K562 (cell line): ENCODE measurements around the gene NR2F1. TPM values are rescaled to one million over a fixed set of nuclear protein-coding genes. Genes with fewer than 3 reads are reported as not detected.

Experiments used
- ATAC-seq: fragments of 200-7000 bp; cut with Tn5 transposase; 3 replicates; pipeline ENCODE4 v1.9.1; 2020; ENCODE audit warnings: moderate library complexity
- BruUV-seq: library from RNA; stranded (reverse); fragments of 400-500 nt; replicated peaks from 2 replicates; lab custom pipeline; 2021; lab: Mats Ljungman, UMichigan
- CTCF ChIA-PET: fragments of 300-600 bp; formaldehyde crosslinking; extraction: SDS; loops from one replicate; lab custom pipeline; 2021; ENCODE audit warnings: low intra/inter-chr PET ratio; lab: Yijun Ruan, JAX
- POLR2A ChIA-PET: fragments of 300-600, 350-650 bp; sonication (Branson Sonifier 250); formaldehyde crosslinking; extraction: SDS; loops from one replicate; lab custom pipeline; 2021; ENCODE audit warnings: antibody characterized with exemption, inconsistent platforms; lab: Yijun Ruan, JAX
- DNase-seq, 4 experiments: peaks; one replicate each; pipeline versions ENCODE4 v3.0.0 to v3.0.0-alpha.2; 2011 to 2018; ENCODE audit warnings: low spot score in 3 of 4, mixed read lengths in 3 of 4; ENCODE audit errors: extremely low read depth in 1 of 4
- FAIRE-seq: peaks from 2 replicates; lab custom pipeline; 2011; peaks lifted over from hg19 to GRCh38; lab: Jason Lieb, UNC
- H2AFZ ChIP-seq: 2 replicates; pipeline ENCODE4 v1.6.0; 2011; ENCODE audit warnings: low read depth, low read length, control low read depth, inconsistent platforms
- H3K27ac ChIP-seq: fragments of 200-600 bp; 3 replicates; pipeline ENCODE4 v1.8.0; 2011; ENCODE audit warnings: low read depth, mild to moderate bottlenecking, control low read depth, inconsistent platforms, low read length, moderate library complexity, mixed read lengths; ENCODE audit errors: extremely low read depth
- H3K27me3 ChIP-seq, 2 experiments: fragments of 300-600 bp in 1 of 2; 2 replicates in 1 of 2; 3 replicates in 1 of 2; pipeline versions ENCODE4 v1.6.0 to v1.8.0; 2011; ENCODE audit warnings: inconsistent platforms in 2 of 2, low read length in 2 of 2, mild to moderate bottlenecking in 1 of 2, mixed read lengths in 1 of 2, moderate library complexity in 1 of 2; ENCODE audit not compliant: control insufficient read depth in 2 of 2, insufficient read depth in 2 of 2
- H3K36me3 ChIP-seq: fragments of 300-600 bp; 3 replicates; pipeline ENCODE4 v1.8.0; 2011; ENCODE audit warnings: mild to moderate bottlenecking, low read length, inconsistent platforms; ENCODE audit not compliant: control insufficient read depth, insufficient read depth
- H3K4me1 ChIP-seq, 2 experiments: fragments of 200-600 bp in 1 of 2; replicated peaks in 1 of 2; 2 replicates in 1 of 2; 3 replicates in 1 of 2; pipeline versions ENCODE4 v1.5.1 to v1.8.0; 2011; ENCODE audit warnings: inconsistent platforms in 2 of 2, low read length in 2 of 2, mild to moderate bottlenecking in 1 of 2, mixed read lengths in 1 of 2, moderate library complexity in 1 of 2; ENCODE audit not compliant: control insufficient read depth in 2 of 2, insufficient read depth in 2 of 2
- H3K4me2 ChIP-seq: 2 replicates; pipeline ENCODE4 v1.6.1; 2011; ENCODE audit warnings: low read length, control low read depth, inconsistent platforms, mixed read lengths; ENCODE audit not compliant: insufficient read depth
- H3K4me3 ChIP-seq: fragments of 200-600 bp; sonication (generic), shearing (Covaris generic); 2 replicates; pipeline ENCODE4 v1.5.1; 2016; ENCODE audit warnings: control low read depth, inconsistent platforms
- H3K79me2 ChIP-seq: fragments of 200-600 bp; 3 replicates; pipeline ENCODE4 v1.8.0; 2011; ENCODE audit warnings: low read length, inconsistent platforms; ENCODE audit not compliant: control insufficient read depth, insufficient read depth
- H3K9ac ChIP-seq, 2 experiments: 2 replicates each; pipeline versions ENCODE4 v1.6.0 to v1.6.1; 2011; ENCODE audit warnings: low read depth in 2 of 2, low read length in 2 of 2, control low read depth in 1 of 2, inconsistent platforms in 1 of 2, mild to moderate bottlenecking in 1 of 2, mixed read lengths in 1 of 2; ENCODE audit not compliant: insufficient read depth in 1 of 2
- H3K9me1 ChIP-seq: one replicate; pipeline ENCODE4 v1.6.0; 2011; ENCODE audit warnings: inconsistent platforms, mild to moderate bottlenecking, low read length, moderate library complexity; ENCODE audit not compliant: control insufficient read depth, insufficient read depth
- H3K9me3 ChIP-seq: replicated peaks from 2 replicates; pipeline ENCODE4 v1.5.1; 2011; ENCODE audit warnings: low read depth, low read length, inconsistent platforms; ENCODE audit not compliant: control insufficient read depth, insufficient read depth
- H4K20me1 ChIP-seq: replicated peaks from 2 replicates; pipeline ENCODE4 v1.6.1; 2011; ENCODE audit warnings: low read length, inconsistent platforms, mixed read lengths; ENCODE audit not compliant: control insufficient read depth, insufficient read depth
- ADNP ChIP-seq: fragments of 200-800 bp; sonication (Bioruptor generic); IDR thresholded peaks from 2 replicates; pipeline ENCODE4 v1.6.1; 2016; ENCODE audit warnings: missing genetic modification characterization, missing compliant biosample characterization
- CREM ChIP-seq: IDR thresholded peaks from 2 replicates; pipeline ENCODE4 v1.6.1; 2014; ENCODE audit warnings: antibody characterized with exemption, low read depth
- FOXA3 ChIP-seq, 2 experiments: fragments of 450-650 bp in 1 of 2; sonication (generic) in 1 of 2; formaldehyde crosslinking; IDR thresholded peaks in 1 of 2; conservative IDR thresholded peaks in 1 of 2; 2 replicates each; pipeline versions ENCODE4 v1.4.0 to v1.8.0; 2020 to 2022; ENCODE audit warnings: mild to moderate bottlenecking in 2 of 2, missing genetic modification reagents in 1 of 2
- SIX5 ChIP-seq, 2 experiments: IDR thresholded peaks; 2 replicates each; pipeline ENCODE4 v1.6.1; 2011; ENCODE audit warnings: low read length in 2 of 2, borderline replicate concordance in 1 of 2, low read depth in 1 of 2, mild to moderate bottlenecking in 1 of 2, moderate library complexity in 1 of 2; ENCODE audit not compliant: insufficient read depth in 1 of 2
- TSC22D4 ChIP-seq: fragments of 450-650 bp; IDR thresholded peaks from 2 replicates; pipeline ENCODE4 v1.6.1; 2016; ENCODE audit warnings: missing genetic modification characterization, missing biosample characterization, control low read depth
- ZNF282 ChIP-seq: sonication (generic); formaldehyde crosslinking; IDR thresholded peaks from 2 replicates; pipeline ENCODE4 v1.8.1; 2023; ENCODE audit warnings: missing genetic modification reagents
- WGBS: fragments of 100-300 bp; shearing (Covaris generic); methylation state at CpG from one replicate; pipeline ENCODE4 v1.1.6; 2016; ENCODE audit warnings: low coverage, mixed read lengths; ENCODE audit not compliant: insufficient coverage; ENCODE audit errors: missing lambda C conversion rate; 5-methylcytosine and 5-hydroxymethylcytosine counted together
- in situ Hi-C: fragments of 300-500 bp; cut with MboI; formaldehyde crosslinking; loops from 4 replicates; pipeline ENCODE4 v1.15.0; 2018; ENCODE audit warnings: inconsistent platforms, mixed read lengths
- intact Hi-C: fragments of 100-400 bp; cut with micrococcal nuclease; formaldehyde crosslinking; loops from 2 replicates; pipeline ENCODE4 v1.14.2; 2022
- polyA plus RNA-seq, 8 experiments: library from polyadenylated mRNA; depleted of rRNA in 4 of 8; stranded (reverse) in 5 of 8; unstranded in 3 of 8; fragments of >200 nt; fragmentation: Nextera tagmentation in 2 of 8; fragmentation: Illumina TruSeq in 1 of 8; extraction: Ambion mirVana in 2 of 8; extraction: Trizol in 1 of 8; gene quantifications; 2 replicates each; pipeline versions ENCODE4 v1.2.1 to v1.2.3, GENCODE V29; 2011 to 2014; ENCODE audit warnings: inconsistent platforms in 1 of 8, missing spikeins in 1 of 8
- total RNA-seq, 7 experiments: library from RNA; depleted of rRNA in 6 of 7; stranded (reverse); fragments of >200 nt in 6 of 7; fragmentation: Illumina TruSeq in 2 of 7; extraction: Trizol in 2 of 7; gene quantifications; 2 replicates each; pipeline versions ENCODE4 v1.2.1 to v1.2.3, GENCODE V29; 2011 to 2021; ENCODE audit warnings: low replicate concordance in 1 of 7
- TF ChIP-seq, protein P1 (sequence below): fragments of 450-650 bp; IDR thresholded peaks from 2 replicates; pipeline ENCODE4 v1.6.1; 2018; ENCODE audit warnings: mild to moderate bottlenecking, low read depth; ENCODE audit not compliant: partially characterized antibody
- TF ChIP-seq, protein P2 (sequence below), 2 experiments: fragments of 150-350 bp in 1 of 2; IDR thresholded peaks; 2 replicates each; pipeline ENCODE4 v1.6.1; 2012 to 2016; ENCODE audit warnings: low read depth in 2 of 2, low read length in 2 of 2, mild to moderate bottlenecking in 1 of 2, moderate library complexity in 1 of 2
- TF ChIP-seq, protein P3 (sequence below): sonication (generic); formaldehyde crosslinking; IDR thresholded peaks from 2 replicates; pipeline ENCODE4 v1.8.0; 2022; ENCODE audit warnings: missing genetic modification reagents, mild to moderate bottlenecking, borderline replicate concordance

NR2F1 gene
- total and polyA plus RNA-seq, 9 of the 15 experiments (the other 6 are each of a cell fraction or from before 2014, with no cell fraction given) = 0.18 TPM; not detected in 8

DNA sequence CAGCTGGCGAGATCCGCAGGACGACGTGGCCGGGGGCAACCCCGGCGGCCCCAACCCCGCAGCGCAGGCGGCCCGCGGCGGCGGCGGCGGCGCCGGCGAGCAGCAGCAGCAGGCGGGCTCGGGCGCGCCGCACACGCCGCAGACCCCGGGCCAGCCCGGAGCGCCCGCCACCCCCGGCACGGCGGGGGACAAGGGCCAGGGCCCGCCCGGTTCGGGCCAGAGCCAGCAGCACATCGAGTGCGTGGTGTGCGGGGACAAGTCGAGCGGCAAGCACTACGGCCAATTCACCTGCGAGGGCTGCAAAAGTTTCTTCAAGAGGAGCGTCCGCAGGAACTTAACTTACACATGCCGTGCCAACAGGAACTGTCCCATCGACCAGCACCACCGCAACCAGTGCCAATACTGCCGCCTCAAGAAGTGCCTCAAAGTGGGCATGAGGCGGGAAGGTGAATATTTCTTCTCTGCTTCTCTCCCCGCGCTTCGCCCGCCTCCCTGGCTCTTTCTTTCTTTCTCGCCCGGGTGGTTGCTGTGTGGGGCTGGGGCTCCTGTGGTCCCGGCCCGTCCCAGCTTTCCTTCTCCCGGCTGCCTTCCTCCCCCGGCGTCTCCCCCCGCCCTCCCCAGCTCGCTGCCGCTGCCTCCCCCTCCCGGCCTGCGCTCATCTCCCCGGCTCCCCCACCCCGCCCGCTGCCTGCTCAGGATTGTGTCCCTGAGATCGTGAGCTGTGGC lies 2.2 kb downstream of the NR2F1 start:
- H3K9ac ChIP-seq = no peak overlapping the region
- CTCF ChIA-PET = no interaction called here
- TF ChIP-seq, protein P1, sequence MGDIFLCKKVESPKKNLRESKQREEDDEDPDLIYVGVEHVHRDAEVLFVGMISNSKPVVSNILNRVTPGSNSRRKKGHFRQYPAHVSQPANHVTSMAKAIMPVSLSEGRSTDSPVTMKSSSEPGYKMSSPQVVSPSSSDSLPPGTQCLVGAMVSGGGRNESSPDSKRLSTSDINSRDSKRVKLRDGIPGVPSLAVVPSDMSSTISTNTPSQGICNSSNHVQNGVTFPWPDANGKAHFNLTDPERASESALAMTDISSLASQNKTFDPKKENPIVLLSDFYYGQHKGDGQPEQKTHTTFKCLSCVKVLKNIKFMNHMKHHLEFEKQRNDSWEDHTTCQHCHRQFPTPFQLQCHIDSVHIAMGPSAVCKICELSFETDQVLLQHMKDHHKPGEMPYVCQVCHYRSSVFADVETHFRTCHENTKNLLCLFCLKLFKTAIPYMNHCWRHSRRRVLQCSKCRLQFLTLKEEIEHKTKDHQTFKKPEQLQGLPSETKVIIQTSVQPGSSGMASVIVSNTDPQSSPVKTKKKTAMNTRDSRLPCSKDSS = no peak
- TF ChIP-seq ZNF282 (CRISPR knock-in tag) (no peak), ADNP (tag) (no peak), TSC22D4 (tag) (no peak), CREM (no peak), SIX5 (IDR thresholded peaks at IDR 0.05; ENCODE audit: borderline replicate concordance in 1 of 2, insufficient read depth in 1 of 2, low read depth in 1 of 2, low read length in 2 of 2) (no peak), FOXA3 (CRISPR knock-in tag; conservative IDR thresholded peaks at IDR 0.05 in 1 of 2, IDR thresholded peaks at IDR 0.05 in 1 of 2) (no peak)
- TF ChIP-seq, protein P2, sequence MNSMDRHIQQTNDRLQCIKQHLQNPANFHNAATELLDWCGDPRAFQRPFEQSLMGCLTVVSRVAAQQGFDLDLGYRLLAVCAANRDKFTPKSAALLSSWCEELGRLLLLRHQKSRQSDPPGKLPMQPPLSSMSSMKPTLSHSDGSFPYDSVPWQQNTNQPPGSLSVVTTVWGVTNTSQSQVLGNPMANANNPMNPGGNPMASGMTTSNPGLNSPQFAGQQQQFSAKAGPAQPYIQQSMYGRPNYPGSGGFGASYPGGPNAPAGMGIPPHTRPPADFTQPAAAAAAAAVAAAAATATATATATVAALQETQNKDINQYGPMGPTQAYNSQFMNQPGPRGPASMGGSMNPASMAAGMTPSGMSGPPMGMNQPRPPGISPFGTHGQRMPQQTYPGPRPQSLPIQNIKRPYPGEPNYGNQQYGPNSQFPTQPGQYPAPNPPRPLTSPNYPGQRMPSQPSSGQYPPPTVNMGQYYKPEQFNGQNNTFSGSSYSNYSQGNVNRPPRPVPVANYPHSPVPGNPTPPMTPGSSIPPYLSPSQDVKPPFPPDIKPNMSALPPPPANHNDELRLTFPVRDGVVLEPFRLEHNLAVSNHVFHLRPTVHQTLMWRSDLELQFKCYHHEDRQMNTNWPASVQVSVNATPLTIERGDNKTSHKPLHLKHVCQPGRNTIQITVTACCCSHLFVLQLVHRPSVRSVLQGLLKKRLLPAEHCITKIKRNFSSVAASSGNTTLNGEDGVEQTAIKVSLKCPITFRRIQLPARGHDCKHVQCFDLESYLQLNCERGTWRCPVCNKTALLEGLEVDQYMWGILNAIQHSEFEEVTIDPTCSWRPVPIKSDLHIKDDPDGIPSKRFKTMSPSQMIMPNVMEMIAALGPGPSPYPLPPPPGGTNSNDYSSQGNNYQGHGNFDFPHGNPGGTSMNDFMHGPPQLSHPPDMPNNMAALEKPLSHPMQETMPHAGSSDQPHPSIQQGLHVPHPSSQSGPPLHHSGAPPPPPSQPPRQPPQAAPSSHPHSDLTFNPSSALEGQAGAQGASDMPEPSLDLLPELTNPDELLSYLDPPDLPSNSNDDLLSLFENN (IDR thresholded peaks at IDR 0.05; ENCODE audit: low read depth in 2 of 2, low read length in 2 of 2) = no peak
- TF ChIP-seq, protein P3, sequence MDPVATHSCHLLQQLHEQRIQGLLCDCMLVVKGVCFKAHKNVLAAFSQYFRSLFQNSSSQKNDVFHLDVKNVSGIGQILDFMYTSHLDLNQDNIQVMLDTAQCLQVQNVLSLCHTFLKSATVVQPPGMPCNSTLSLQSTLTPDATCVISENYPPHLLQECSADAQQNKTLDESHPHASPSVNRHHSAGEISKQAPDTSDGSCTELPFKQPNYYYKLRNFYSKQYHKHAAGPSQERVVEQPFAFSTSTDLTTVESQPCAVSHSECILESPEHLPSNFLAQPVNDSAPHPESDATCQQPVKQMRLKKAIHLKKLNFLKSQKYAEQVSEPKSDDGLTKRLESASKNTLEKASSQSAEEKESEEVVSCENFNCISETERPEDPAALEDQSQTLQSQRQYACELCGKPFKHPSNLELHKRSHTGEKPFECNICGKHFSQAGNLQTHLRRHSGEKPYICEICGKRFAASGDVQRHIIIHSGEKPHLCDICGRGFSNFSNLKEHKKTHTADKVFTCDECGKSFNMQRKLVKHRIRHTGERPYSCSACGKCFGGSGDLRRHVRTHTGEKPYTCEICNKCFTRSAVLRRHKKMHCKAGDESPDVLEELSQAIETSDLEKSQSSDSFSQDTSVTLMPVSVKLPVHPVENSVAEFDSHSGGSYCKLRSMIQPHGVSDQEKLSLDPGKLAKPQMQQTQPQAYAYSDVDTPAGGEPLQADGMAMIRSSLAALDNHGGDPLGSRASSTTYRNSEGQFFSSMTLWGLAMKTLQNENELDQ (CRISPR knock-in tag) = no peak

More for the DNA sequence above, 2.2 kb downstream of the NR2F1 start:
- H3K36me3 ChIP-seq = no peaks in the 10 kb centered on the region
- WGBS = 7% methylated on average over 20 of the region's 70 CpGs
- no peak for ATAC-seq
- intact Hi-C loops = no loop called here
- no TSS peak for BruUV-seq
- H4K20me1 ChIP-seq = no peaks in the 10 kb centered on the region
- H3K27me3 ChIP-seq = peaks cover 0 to 12% of the 10 kb centered on the region in 2 experiments; a peak in 3 of 5 replicates
- no peaks in the 10 kb centered on the region for H3K79me2 ChIP-seq
- no peak overlapping the region for H3K4me3 ChIP-seq
- H2AFZ ChIP-seq = no peak overlapping the region
- POLR2A ChIA-PET = interaction anchor here (0.7 to 1.2 kb wide), 2 partner anchors 13 to 657 kb away, joined by 3 read pairs; no protein-coding TSS in a partner anchor
- no peaks in the 10 kb centered on the region for H3K9me3 ChIP-seq
- H3K4me1 ChIP-seq = peaks cover 0 to 14% of the 10 kb centered on the region in 2 experiments; a peak in 2 of 5 replicates
- in situ Hi-C loops = loop anchor here (25.0 kb wide), 1 partner anchor 1152 kb away; no protein-coding TSS in a partner anchor
- no peak overlapping the region for H3K27ac ChIP-seq
- DNase-seq = no peak
- no peak for FAIRE-seq
- H3K4me2 ChIP-seq = no peak overlapping the region
- no peaks in the 10 kb centered on the region for H3K9me1 ChIP-seq
